Measurements from ENCODE around the gene SPPL3.

GRCh38 chr12:120866108-120866507 lies 38.0 kb downstream of the SPPL3 start:
- TF ChIP-seq POLR2AphosphoS5 (IDR thresholded peaks at IDR 0.05; ENCODE audit: low read depth, low read length): no peak
- no peak for TF ChIP-seq FOXP2 (optimal IDR thresholded peaks at IDR 0.05; ENCODE audit: borderline replicate concordance, extremely low read depth, extremely low read length, insufficient read depth)

Data from PFSK-1 (cell line).